Stimulated activated CD4-positive, alpha-beta T cell treated with anti-CD3 and anti-CD28 coated beads, Interleukin-12 subunit alpha, Interleukin-12 subunit beta, amount 100 ng/mL, for 24 hours (primary cell): ENCODE results near the gene HOXC12.

Experiments used
- DNase-seq, 2 experiments: peaks; one replicate each; pipeline ENCODE4 v3.0.0-alpha.2; 2020; ENCODE audit warnings: low read depth in 2 of 2

Gene HOXC12

DNA sequence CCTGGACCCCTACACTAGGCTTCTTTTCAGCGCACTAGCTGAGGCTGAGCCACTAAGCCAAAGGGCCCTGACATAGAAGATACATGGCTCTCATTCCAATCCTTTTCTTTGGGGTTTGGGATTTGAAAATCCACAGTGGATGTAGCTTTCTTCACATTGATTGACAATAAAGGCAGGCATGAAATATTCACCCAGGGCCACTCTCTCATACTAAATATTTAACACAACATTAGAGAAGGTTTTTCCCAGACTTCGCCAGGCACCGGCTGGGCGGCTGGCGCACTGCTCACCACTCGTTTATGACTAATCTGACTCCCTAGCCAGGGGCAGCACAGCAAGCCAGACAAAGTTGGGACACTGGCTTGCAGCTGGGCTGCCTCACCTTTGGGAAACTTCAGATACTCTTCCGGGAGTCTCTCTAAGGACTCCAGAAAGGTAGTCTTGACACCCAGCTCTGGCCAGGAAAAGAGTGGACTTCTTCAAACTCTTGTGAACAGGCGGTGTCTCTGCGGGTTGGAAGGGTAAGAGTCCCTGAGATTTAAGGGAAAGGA is 17.5 kb downstream of the HOXC12 start:
- no peak for DNase-seq

GRCh38 chr12:53972722-53973235 is 18.1 kb downstream of the HOXC12 start, which contains the start of gene HOXC11:
TSS of gene HOXC11 (plus strand) at chr12:53973126. CDS start at chr12:53973242, 116 bp downstream.
- no peak for DNase-seq

GRCh38 chr12:53973236-53974042 is 18.7 kb downstream of the HOXC12 start:
- DNase-seq, result no peak

GRCh38 chr12:53974084-53975063 is 19.7 kb downstream of the HOXC12 start, which contains the start of gene HOTAIR:
TSS of gene HOTAIR (minus strand) at chr12:53974954.
- DNase-seq, result no peak

DNA sequence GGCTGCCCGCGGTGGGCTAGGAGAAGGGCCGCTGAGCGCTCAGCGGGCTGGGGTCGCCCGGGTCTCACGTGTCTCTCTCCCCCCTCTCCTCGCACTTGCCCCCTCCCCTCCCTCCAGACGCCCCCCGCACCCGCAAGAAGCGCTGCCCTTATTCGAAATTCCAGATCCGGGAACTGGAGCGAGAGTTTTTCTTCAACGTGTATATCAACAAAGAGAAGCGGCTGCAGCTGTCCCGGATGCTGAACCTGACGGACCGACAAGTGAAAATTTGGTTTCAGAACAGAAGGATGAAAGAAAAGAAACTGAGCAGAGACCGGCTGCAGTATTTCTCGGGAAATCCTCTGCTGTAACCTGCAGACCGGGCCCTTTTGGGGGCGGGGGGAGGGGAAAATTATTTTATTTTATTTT is 20.4 kb downstream of the HOXC12 start:
- DNase-seq, result no peak

GRCh38 chr12:53975479-53976152 is 20.9 kb downstream of the HOXC12 start:
- no peak for DNase-seq

DNA sequence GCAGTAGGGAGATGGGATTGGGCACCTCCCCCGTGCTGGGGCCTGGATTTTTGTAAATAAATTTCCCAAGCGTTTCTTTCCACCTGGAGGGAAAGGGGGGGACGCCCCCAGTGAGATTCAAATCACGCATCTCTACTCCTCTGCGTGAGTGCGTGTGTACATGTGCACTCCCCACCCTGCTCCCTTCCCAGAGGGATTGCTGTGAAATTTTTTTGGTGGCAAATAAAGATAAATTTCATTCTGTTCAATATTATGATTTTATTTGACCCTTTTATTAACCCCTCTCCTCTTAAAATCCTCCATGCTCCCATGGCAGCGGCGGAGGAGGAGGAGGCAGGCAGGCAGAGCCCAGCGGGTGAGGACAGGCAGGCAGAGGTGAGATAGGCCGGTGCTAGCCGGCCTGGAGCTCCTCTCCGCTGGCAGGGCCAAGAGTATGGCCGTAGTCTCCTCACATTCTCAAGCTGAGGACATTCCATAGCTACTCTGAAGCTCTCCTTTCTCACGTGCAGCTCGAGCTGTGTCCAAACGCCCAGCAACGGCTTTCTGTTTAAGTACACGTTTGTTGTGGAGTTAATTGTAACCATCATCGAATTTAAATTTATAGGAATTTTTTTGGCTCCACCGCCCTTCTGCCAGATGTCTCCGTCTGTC is 21.6 kb downstream of the HOXC12 start:
- no peak for DNase-seq

DNA sequence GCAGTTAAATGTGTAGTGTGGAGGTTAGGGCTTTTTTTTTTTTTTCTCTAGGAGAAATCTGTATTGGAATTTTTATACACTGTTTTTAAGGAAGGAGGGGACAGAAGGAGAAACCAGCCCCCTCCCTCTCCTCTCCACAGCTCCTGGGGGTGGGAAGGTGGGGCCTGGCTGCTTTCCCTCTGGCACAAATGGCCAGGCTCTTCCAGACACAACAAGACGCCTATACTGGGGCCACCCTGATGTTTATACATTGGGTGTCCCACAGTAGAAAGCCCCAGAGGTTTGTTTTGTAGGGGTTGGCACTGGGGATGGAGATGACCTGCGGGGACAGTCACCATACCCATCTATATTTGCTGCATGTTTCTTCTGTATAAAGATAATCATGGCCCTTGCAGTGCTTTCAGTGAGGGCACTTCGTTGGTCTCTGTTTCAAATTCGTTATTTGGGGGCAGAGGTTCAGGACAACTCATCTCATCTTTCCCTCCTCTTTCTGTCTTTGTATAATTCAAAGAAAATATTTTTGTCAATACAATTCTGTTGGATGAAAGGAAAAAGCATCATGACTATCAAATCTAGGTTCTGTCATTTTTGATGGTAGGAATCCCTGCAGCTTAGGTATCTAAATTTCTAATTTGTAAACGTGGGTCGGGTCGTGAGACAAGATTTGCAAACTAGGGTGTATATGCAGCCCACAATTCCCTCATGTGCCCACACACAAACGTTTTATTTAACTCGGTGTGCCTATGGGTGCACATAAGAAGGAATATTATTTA is 22.3 kb downstream of the HOXC12 start:
- no peak for DNase-seq

- no peak for DNase-seq
Observed at GRCh38 chr12:53977596-53978445, 23.1 kb downstream of the HOXC12 start.

GRCh38 chr12:53978477-53979356 is 24.0 kb downstream of the HOXC12 start:
- DNase-seq, result no peak

DNA sequence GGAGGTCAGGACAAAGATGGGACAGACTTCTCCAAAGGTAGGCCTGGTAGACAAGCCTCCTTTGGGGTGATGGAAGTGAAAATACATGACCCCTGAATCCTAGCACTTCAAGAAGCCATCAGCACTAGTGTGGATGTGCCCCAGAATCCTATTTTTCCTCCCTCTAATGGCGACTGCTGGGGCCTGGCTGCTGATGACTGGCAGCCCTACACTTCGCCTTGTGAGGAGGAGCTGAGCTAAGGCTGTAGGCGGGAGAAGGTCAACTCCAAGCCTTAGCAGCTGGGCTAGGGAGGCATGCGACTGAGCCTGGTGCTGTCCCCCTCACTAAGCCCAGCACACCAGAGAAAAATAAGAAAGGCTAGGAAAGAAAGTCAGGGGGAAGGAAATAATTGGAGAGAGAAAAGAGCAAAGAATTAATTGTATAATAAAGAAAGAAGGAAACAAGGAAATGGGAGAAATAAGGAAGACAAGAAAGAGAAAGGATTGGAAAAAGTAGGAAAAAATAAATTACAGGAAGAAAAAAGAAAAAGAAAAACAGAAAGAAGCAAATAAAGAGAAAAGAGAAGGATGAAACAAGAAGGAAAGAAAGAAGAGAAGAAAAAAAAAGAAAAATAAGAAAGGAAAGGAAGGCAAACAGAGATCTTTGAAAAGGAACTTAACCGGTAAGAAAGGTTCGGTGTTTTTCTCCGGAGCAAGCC is 25.6 kb downstream of the HOXC12 start:
- no peak for DNase-seq

- DNase-seq, result no peak
Observed at GRCh38 chr12:53980802-53981496, 26.2 kb downstream of the HOXC12 start.

GRCh38 chr12:53981634-53982565 is 27.2 kb downstream of the HOXC12 start:
- no peak for DNase-seq

GRCh38 chr12:53982648-53983567 is 28.2 kb downstream of the HOXC12 start:
- DNase-seq, result no peak

- DNase-seq, result no peak
Observed at GRCh38 chr12:53983568-53983949, 28.9 kb downstream of the HOXC12 start.
